Tongue (tissue), 3 donors: ENCODE data around the gene DPRX. TPM values are rescaled to one million over a fixed set of nuclear protein-coding genes. Genes with fewer than 3 reads are reported as not detected.
"Not testable (repeated sequence)": the region's sequence is repeated elsewhere in the genome, so short reads cannot be mapped to it uniquely, and the experiment has no call there.

Experiments
- DNase-seq: peaks from one replicate; pipeline ENCODE4 v3.0.0-alpha.2; 2015
- small RNA-seq: library from RNA; depleted of rRNA; stranded (forward); fragments of <200 nt; gene quantifications from one replicate; pipeline ENCODE3, GENCODE V24; 2014; ENCODE audit warnings: low replicate concordance
- total RNA-seq: library from RNA; depleted of rRNA; stranded (reverse); fragments of >200 nt; gene quantifications from one replicate; pipeline ENCODE4 v1.2.3, GENCODE V29; 2014

The DPRX gene
- total RNA-seq, 1 donor from 2014 or later, result not detected

- DNase-seq, result no peak
Observed at GRCh38 chr19:53646144-53646543, 14.3 kb downstream of the DPRX start.

GRCh38 chr19:53647350-53647749 lies 15.6 kb downstream of the DPRX start:
- DNase-seq, result no peak

GRCh38 chr19:53647792-53648191 lies 16.0 kb downstream of the DPRX start:
- DNase-seq, result no peak

GRCh38 chr19:53649746-53650593 lies 18.2 kb downstream of the DPRX start:
- DNase-seq, result no peak

- no peak for DNase-seq
Observed at GRCh38 chr19:53652476-53652875, 20.7 kb downstream of the DPRX start.

- no peak for DNase-seq
Observed at GRCh38 chr19:53655042-53655665, 23.4 kb downstream of the DPRX start.

GRCh38 chr19:53657330-53657729 lies 25.5 kb downstream of the DPRX start:
- DNase-seq, result no peak

- DNase-seq, result no peak
Observed at GRCh38 chr19:53657778-53658177, 26.0 kb downstream of the DPRX start.

GRCh38 chr19:53659292-53659691 lies 27.5 kb downstream of the DPRX start:
- peak; percentile 51 for DNase-seq

- DNase-seq, result no peak
Observed at GRCh38 chr19:53660584-53660983, 28.8 kb downstream of the DPRX start.

- no peak for DNase-seq
Observed at GRCh38 chr19:53662209-53662608, 30.4 kb downstream of the DPRX start.

GRCh38 chr19:53664152-53664551 lies 32.4 kb downstream of the DPRX start:
- no peak for DNase-seq

GRCh38 chr19:53664760-53665159 lies 33.0 kb downstream of the DPRX start:
- DNase-seq, result no peak

GRCh38 chr19:53666331-53666730 lies 34.5 kb downstream of the DPRX start:
- DNase-seq, result not testable (repeated sequence)

GRCh38 chr19:53668804-53669203 lies 37.0 kb downstream of the DPRX start:
- not testable (repeated sequence) for DNase-seq

- DNase-seq, result no peak
Observed at GRCh38 chr19:53670345-53670744, 38.5 kb downstream of the DPRX start.

- no peak for DNase-seq
Observed at GRCh38 chr19:53671663-53672062, 39.9 kb downstream of the DPRX start.

Small RNAs within 50 kb of the gene (small RNA-seq; reads per million reads assigned to genes)
- 0.05 reads per million for gene MIR1323
- not detected for gene MIR498
- not detected for gene MIR512-1
- gene MIR512-2, result not detected
- gene MIR515-1, result not detected
- not detected for gene MIR515-2
- gene MIR519C, result 0.05 reads per million
- not detected for gene MIR519E
- gene MIR520E, result not detected
- gene RNU6-698P, result not detected

Other genes starting within 250 kb of the DPRX start
- 18.5 TPM for gene ZNF765, start 236.8 kb upstream of the DPRX start, total RNA-seq
- gene ZNF761, start 200.0 kb upstream of the DPRX start, total RNA-seq, result 9.3 TPM
- gene ZNF813, start 164.3 kb upstream of the DPRX start, total RNA-seq, result 5.1 TPM
- 18.3 TPM for gene ZNF331, start 93.9 kb upstream of the DPRX start, total RNA-seq
- 0.41 TPM for gene NLRP12, start 192.3 kb downstream of the DPRX start, total RNA-seq
- 38.7 TPM for gene MYADM, start 235.9 kb downstream of the DPRX start, total RNA-seq